ENCODE data around the gene LTBP3. TPM values are rescaled to one million over a fixed set of nuclear protein-coding genes. Genes with fewer than 3 reads are reported as not detected.
A peak's percentile ranks its signal among the peaks of the same experiment; 100 is the strongest.

LTBP3 gene
- total RNA-seq, 1 experiment from 2014 or later = 248 TPM

GRCh38 chr11:65528819-65529350 lies 29.3 kb downstream of the LTBP3 start:
- peaks cover 20% of the 10 kb centered on the region for H3K79me2 ChIP-seq (ENCODE audit: insufficient read depth, low read length)
- H4K20me1 ChIP-seq (ENCODE audit: insufficient read depth) = no peaks in the 10 kb centered on the region

DNA sequence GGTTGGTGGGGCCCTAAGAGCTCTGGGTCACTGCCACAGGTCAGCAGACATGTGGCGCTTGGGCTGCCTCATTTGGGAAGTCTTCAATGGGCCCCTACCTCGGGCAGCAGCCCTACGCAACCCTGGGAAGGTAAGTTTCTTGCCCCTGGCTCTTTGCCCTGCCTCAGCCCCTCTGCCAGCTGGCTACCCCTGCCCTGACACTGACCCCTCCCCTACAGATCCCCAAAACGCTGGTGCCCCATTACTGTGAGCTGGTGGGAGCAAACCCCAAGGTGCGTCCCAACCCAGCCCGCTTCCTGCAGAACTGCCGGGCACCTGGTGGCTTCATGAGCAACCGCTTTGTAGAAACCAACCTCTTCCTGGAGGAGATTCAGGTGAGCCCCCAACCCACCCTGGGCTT lies 31.4 kb downstream of the LTBP3 start:
- Histone ChIP-seq H4K20me1 (ENCODE audit: insufficient read depth) (no peaks in the 10 kb centered on the region), H3K9me3 (ENCODE audit: control insufficient read depth in 1 of 2, insufficient read depth in 1 of 2, low read depth in 1 of 2, low read length in 2 of 2) (no peaks in the 10 kb centered on the region), H2AFZ (ENCODE audit: low read depth, low read length, poor library complexity, severe bottlenecking) (no peak overlapping the region), H3K27me3 (ENCODE audit: insufficient read depth, low read length) (no peaks in the 10 kb centered on the region), H3K36me3 (ENCODE audit: control insufficient read depth in 1 of 2, insufficient read depth in 2 of 2, low read length in 2 of 2) (peaks cover 11 to 33% of the 10 kb centered on the region in 2 experiments; a peak in 3 of 4 replicates), H3K27ac (ENCODE audit: low read depth, low read length) (no peak overlapping the region), H3K9ac (ENCODE audit: low read length) (0 out of 2 replicates have a peak overlapping the region, but pooled peaks have one; percentile 96), H3K4me1 (ENCODE audit: control insufficient read depth in 1 of 2, insufficient read depth in 2 of 2, low read length in 2 of 2) (peaks cover 7 to 17% of the 10 kb centered on the region in 2 experiments; a peak in 3 of 4 replicates), H3K4me3 (replicated peaks in 1 of 2; ENCODE audit: low read depth in 1 of 2, low read length in 2 of 2) (no peak overlapping the region), H3K79me2 (ENCODE audit: insufficient read depth, low read length) (peaks cover 20% of the 10 kb centered on the region), H3K9me2 (ENCODE audit: insufficient read depth) (no peaks in the 10 kb centered on the region), H3K4me2 (ENCODE audit: low read length) (peak overlapping the region; percentile 99; the same call in 1 of the 2 replicates)
- ChIA-PET CTCF (no interaction called here), POLR2A (no interaction called here), RAD21 (ENCODE audit: low non-redundant PET in 1 of 2, low total read pairs in 2 of 2, uncharacterized antibody in 2 of 2, unreplicated experiment in 2 of 2) (no interaction called here)
- BruUV-seq (replicated peaks) = no TSS peak
- DNase-seq (ENCODE audit: low read depth, low spot score) = no peak
- ATAC-seq = no peak
- TF ChIP-seq SP1 (IDR thresholded peaks at IDR 0.05; ENCODE audit: low read depth) = no peak
- TF ChIP-seq RAD21 (IDR thresholded peaks at IDR 0.05; ENCODE audit: low read depth) = no peak
- no peak for TF ChIP-seq ZFX (IDR thresholded peaks at IDR 0.05)
- TF ChIP-seq, protein P1, sequence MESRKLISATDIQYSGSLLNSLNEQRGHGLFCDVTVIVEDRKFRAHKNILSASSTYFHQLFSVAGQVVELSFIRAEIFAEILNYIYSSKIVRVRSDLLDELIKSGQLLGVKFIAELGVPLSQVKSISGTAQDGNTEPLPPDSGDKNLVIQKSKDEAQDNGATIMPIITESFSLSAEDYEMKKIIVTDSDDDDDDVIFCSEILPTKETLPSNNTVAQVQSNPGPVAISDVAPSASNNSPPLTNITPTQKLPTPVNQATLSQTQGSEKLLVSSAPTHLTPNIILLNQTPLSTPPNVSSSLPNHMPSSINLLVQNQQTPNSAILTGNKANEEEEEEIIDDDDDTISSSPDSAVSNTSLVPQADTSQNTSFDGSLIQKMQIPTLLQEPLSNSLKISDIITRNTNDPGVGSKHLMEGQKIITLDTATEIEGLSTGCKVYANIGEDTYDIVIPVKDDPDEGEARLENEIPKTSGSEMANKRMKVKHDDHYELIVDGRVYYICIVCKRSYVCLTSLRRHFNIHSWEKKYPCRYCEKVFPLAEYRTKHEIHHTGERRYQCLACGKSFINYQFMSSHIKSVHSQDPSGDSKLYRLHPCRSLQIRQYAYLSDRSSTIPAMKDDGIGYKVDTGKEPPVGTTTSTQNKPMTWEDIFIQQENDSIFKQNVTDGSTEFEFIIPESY (IDR thresholded peaks at IDR 0.05; ENCODE audit: extremely low read depth, insufficient replicate concordance, low read length) = no peak
- no peak for TF ChIP-seq ZNF274 (IDR thresholded peaks at IDR 0.05; ENCODE audit: low read depth, low read length)
- TF ChIP-seq JUND (IDR thresholded peaks at IDR 0.05) = no peak
- no peak for TF ChIP-seq CBX3 (IDR thresholded peaks at IDR 0.05; ENCODE audit: low read depth)
- TF ChIP-seq CEBPB (IDR thresholded peaks at IDR 0.05; ENCODE audit: low read depth) = no peak
- TF ChIP-seq EZH2phosphoT487 (IDR thresholded peaks at IDR 0.05; ENCODE audit: borderline replicate concordance) = no peak
- no peak for TF ChIP-seq SRF (IDR thresholded peaks at IDR 0.05; ENCODE audit: low read depth)
- intact Hi-C loops (cut with micrococcal nuclease) = no loop called here

More at GRCh38 chr11:65528819-65529350, 29.3 kb downstream of the LTBP3 start:
- Histone ChIP-seq H2AFZ (ENCODE audit: low read depth, low read length, poor library complexity, severe bottlenecking) (no peak overlapping the region), H3K27ac (ENCODE audit: low read depth, low read length) (no peak overlapping the region), H3K4me2 (ENCODE audit: low read length) (no peak overlapping the region), H3K4me1 (ENCODE audit: control insufficient read depth in 1 of 2, insufficient read depth in 2 of 2, low read length in 2 of 2) (peaks cover 7 to 17% of the 10 kb centered on the region in 2 experiments; a peak in 3 of 4 replicates), H3K9me2 (ENCODE audit: insufficient read depth) (no peaks in the 10 kb centered on the region), H3K4me3 (replicated peaks in 1 of 2; ENCODE audit: low read depth in 1 of 2, low read length in 2 of 2) (no peak overlapping the region), H3K9me3 (ENCODE audit: control insufficient read depth in 1 of 2, insufficient read depth in 1 of 2, low read depth in 1 of 2, low read length in 2 of 2) (no peaks in the 10 kb centered on the region), H3K27me3 (ENCODE audit: insufficient read depth, low read length) (no peaks in the 10 kb centered on the region), H3K36me3 (ENCODE audit: control insufficient read depth in 1 of 2, insufficient read depth in 2 of 2, low read length in 2 of 2) (peaks cover 11 to 42% of the 10 kb centered on the region in 2 experiments; a peak in 3 of 4 replicates), H3K9ac (ENCODE audit: low read length) (no peak overlapping the region)
- ATAC-seq = no peak
- intact Hi-C loops (cut with micrococcal nuclease) = no loop called here
- no TSS peak for BruUV-seq (replicated peaks)
- TF ChIP-seq, protein P2, sequence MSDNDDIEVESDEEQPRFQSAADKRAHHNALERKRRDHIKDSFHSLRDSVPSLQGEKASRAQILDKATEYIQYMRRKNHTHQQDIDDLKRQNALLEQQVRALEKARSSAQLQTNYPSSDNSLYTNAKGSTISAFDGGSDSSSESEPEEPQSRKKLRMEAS (IDR thresholded peaks at IDR 0.05) = no peak
- TF ChIP-seq POLR2AphosphoS5 (IDR thresholded peaks at IDR 0.05; ENCODE audit: low read depth, low read length) (no peak), CEBPB (IDR thresholded peaks at IDR 0.05; ENCODE audit: low read depth) (no peak)
- DNase-seq (ENCODE audit: low read depth, low spot score) = no peak
- ChIA-PET RAD21 (ENCODE audit: low non-redundant PET in 1 of 2, low total read pairs in 2 of 2, uncharacterized antibody in 2 of 2, unreplicated experiment in 2 of 2) (no interaction called here), POLR2A (interaction anchor here (2.3 kb wide), 1 partner anchor 12 kb away, joined by 8 read pairs; no protein-coding TSS in a partner anchor), CTCF (interaction anchor here (0.9 kb wide), 1 partner anchor 12 kb away, joined by 3 read pairs; no protein-coding TSS in a partner anchor)

Data from HCT116 (cell line).